GM21528 (cell line): ENCODE results near the gene KPNA3.
"Not testable (repeated sequence)": the region's sequence is repeated elsewhere in the genome, so short reads cannot be mapped to it uniquely, and the experiment has no call there.

ENCODE experiments used
- ATAC-seq: cut with Tn5 transposase; IDR thresholded peaks from one replicate; pipeline ENCODE4 v1.9.1; 2021; ENCODE audit warnings: mild to moderate bottlenecking, moderate library complexity; ENCODE audit not compliant: unreplicated experiment, low FRiP score

KPNA3 gene

GRCh38 chr13:49792550-49793324, at the start of gene KPNA3:
Gene KPNA3 (minus strand): TSS chr13:49792682. CDS start chr13:49792506, 176 bp downstream.
- ATAC-seq, result peak; percentile 89

- no peak for ATAC-seq
Observed at GRCh38 chr13:49841964-49842363, 49.5 kb upstream of the KPNA3 start.

GRCh38 chr13:49840675-49841074, 48.2 kb upstream of the KPNA3 start:
- no peak for ATAC-seq

GRCh38 chr13:49840266-49840665, 47.8 kb upstream of the KPNA3 start:
- ATAC-seq, result no peak

GRCh38 chr13:49838989-49839388, 46.5 kb upstream of the KPNA3 start:
- ATAC-seq, result no peak

GRCh38 chr13:49836516-49836915, 44.0 kb upstream of the KPNA3 start:
- no peak for ATAC-seq

- ATAC-seq, result no peak
Observed at GRCh38 chr13:49833402-49833801, 40.9 kb upstream of the KPNA3 start.

- no peak for ATAC-seq
Observed at GRCh38 chr13:49831455-49831854, 39.0 kb upstream of the KPNA3 start.

GRCh38 chr13:49830721-49831120, 38.2 kb upstream of the KPNA3 start:
- ATAC-seq, result no peak

GRCh38 chr13:49829715-49830114, 37.2 kb upstream of the KPNA3 start:
- ATAC-seq, result no peak

- ATAC-seq, result no peak
Observed at GRCh38 chr13:49828453-49828852, 36.0 kb upstream of the KPNA3 start.

GRCh38 chr13:49827891-49828290, 35.4 kb upstream of the KPNA3 start:
- no peak for ATAC-seq

- ATAC-seq, result no peak
Observed at GRCh38 chr13:49827336-49827735, 34.9 kb upstream of the KPNA3 start.

- ATAC-seq, result no peak
Observed at GRCh38 chr13:49821216-49822009, 28.9 kb upstream of the KPNA3 start.

- ATAC-seq, result no peak
Observed at GRCh38 chr13:49820591-49821215, 28.2 kb upstream of the KPNA3 start.

- ATAC-seq, result not testable (repeated sequence)
Observed at GRCh38 chr13:49816047-49816446, 23.6 kb upstream of the KPNA3 start.

- no peak for ATAC-seq
Observed at GRCh38 chr13:49814551-49815270, 22.2 kb upstream of the KPNA3 start.

- no peak for ATAC-seq
Observed at GRCh38 chr13:49812812-49813211, 20.3 kb upstream of the KPNA3 start.

- no peak for ATAC-seq
Observed at GRCh38 chr13:49811527-49811908, 19.0 kb upstream of the KPNA3 start.
